Mucosa of rectum (tissue), 2 donors: ENCODE results near the gene NHP2.
"Not testable (repeated sequence)": the region's sequence is repeated elsewhere in the genome, so short reads cannot be mapped to it uniquely, and the experiment has no call there.

Source experiments
- H3K27ac ChIP-seq, 2 donors: one replicate each; pipeline ENCODE4 v1.7.0; 2013; ENCODE audit warnings: inconsistent platforms in 2 of 2, low read depth in 2 of 2, low read length in 2 of 2
- H3K27me3 ChIP-seq, 2 donors: one replicate each; pipeline ENCODE4 v1.7.0; 2013; ENCODE audit warnings: low read length in 2 of 2; ENCODE audit not compliant: control insufficient read depth in 2 of 2, insufficient read depth in 2 of 2
- H3K36me3 ChIP-seq, 2 donors: one replicate each; pipeline ENCODE4 v1.7.0; 2013; ENCODE audit warnings: low read length in 2 of 2; ENCODE audit not compliant: control insufficient read depth in 2 of 2, insufficient read depth in 2 of 2
- H3K4me1 ChIP-seq, 2 donors: one replicate each; pipeline ENCODE4 v1.7.0; 2013; ENCODE audit warnings: low read length in 2 of 2, mild to moderate bottlenecking in 1 of 2; ENCODE audit not compliant: control insufficient read depth in 2 of 2, insufficient read depth in 2 of 2
- H3K4me3 ChIP-seq, 2 donors: one replicate each; pipeline ENCODE4 v1.7.0; 2013; ENCODE audit warnings: low read length in 2 of 2
- H3K9ac ChIP-seq, 2 donors: one replicate each; pipeline ENCODE4 v1.7.0; 2013; ENCODE audit warnings: low read length in 2 of 2, low read depth in 1 of 2, mild to moderate bottlenecking in 1 of 2
- H3K9me3 ChIP-seq, 2 donors: one replicate each; pipeline ENCODE4 v1.7.0; 2013; ENCODE audit warnings: low read length in 2 of 2; ENCODE audit not compliant: control insufficient read depth in 2 of 2
- donor health status: healthy.
- donor health status: Normal muscosa, but diverticular disease.

The NHP2 gene

DNA sequence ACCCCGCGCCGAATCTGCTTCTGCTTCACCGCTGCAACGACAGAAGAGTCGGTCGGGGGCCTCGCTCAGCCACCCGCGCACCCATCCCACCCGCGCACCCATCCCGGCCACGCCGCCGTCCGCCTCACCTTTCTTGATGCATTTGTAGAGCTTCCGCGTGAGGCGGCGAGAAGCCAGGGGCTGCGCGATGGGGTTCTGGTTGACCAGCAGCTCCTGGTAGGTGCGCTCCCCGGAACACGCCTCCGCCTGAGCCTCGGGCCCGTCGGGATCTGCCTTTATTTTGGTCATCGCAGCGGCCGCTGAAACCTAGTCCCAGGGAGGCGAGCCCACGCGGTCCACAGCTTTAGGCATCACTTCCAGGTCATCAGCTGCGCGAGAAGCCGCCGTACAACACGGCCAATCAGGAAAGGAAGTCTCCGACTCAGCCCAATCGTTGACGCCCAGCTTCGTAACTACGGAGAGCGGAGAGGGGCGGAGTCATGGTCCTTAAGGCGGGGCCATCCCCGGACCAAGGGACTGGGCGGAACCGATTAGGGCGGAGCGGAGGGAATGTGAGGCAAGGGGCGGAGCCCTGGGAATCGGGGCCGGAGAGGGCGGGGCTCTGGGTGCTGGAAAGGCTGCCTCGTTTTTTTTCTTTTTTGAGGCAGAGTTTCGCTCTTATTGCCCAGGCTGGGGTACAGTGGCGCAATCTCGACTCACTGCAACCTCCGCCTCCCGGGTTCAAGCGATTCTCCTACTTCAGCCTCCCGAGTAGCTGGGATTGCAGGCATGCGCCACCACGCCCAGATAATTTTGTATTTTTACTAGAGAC lies at the start of gene NHP2:
TSS of gene NHP2 (minus strand) at position 356 of the 811 bp plus-strand sequence. CDS start at position 288, 68 bp downstream.
- Histone ChIP-seq H3K4me3 (peak within 1 kb of the TSS; percentile 88 to 91), H3K4me1 (peaks cover 7 to 17% of the 10 kb centered on the region in 2 donors), H3K27me3 (no peaks in the 10 kb centered on the region), H3K36me3 (peaks cover 8 to 16% of the 10 kb centered on the region in 2 donors), H3K27ac (peak within 1 kb of the TSS; percentile 53 to 76), H3K9me3 (no peaks in the 10 kb centered on the region), H3K9ac (peak within 1 kb of the TSS; percentile 77 to 79)

- H3K4me3 ChIP-seq, result no peak overlapping the region
- no peaks in the 10 kb centered on the region for H3K9me3 ChIP-seq
- H3K27ac ChIP-seq, result peak overlapping the region in 1 of 2 donors; percentile 19
- H3K27me3 ChIP-seq, result no peaks in the 10 kb centered on the region
- peaks cover 10 to 14% of the 10 kb centered on the region in 2 donors for H3K36me3 ChIP-seq
- H3K4me1 ChIP-seq, result peaks cover 28 to 29% of the 10 kb centered on the region in 2 donors
- H3K9ac ChIP-seq, result no peak overlapping the region
Observed at GRCh38 chr5:178202541-178202940, 48.9 kb upstream of the NHP2 start.

DNA sequence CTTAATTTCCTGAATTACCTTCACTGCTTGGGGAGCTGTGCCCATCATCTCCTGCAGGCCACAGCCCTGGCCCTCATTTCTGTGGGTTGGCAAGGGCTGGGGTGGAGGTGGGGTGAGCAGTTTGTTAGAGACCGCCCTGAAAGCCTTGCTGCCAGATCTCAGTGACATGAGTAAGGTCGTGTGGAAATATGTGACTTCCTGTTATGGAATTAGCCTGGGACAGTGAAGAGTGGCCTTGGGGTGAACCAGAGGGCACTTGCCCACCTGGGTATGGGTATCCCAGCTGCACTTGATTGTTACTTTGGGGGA lies 48.2 kb upstream of the NHP2 start:
- H3K4me3 ChIP-seq, result no peak overlapping the region
- peaks cover 22% of the 10 kb centered on the region in 2 donors for H3K4me1 ChIP-seq
- H3K36me3 ChIP-seq, result peaks cover 5 to 9% of the 10 kb centered on the region in 2 donors
- no peak overlapping the region for H3K9ac ChIP-seq
- no peaks in the 10 kb centered on the region for H3K27me3 ChIP-seq
- no peaks in the 10 kb centered on the region for H3K9me3 ChIP-seq
- H3K27ac ChIP-seq, result peak overlapping the region in 1 of 2 donors; percentile 19

DNA sequence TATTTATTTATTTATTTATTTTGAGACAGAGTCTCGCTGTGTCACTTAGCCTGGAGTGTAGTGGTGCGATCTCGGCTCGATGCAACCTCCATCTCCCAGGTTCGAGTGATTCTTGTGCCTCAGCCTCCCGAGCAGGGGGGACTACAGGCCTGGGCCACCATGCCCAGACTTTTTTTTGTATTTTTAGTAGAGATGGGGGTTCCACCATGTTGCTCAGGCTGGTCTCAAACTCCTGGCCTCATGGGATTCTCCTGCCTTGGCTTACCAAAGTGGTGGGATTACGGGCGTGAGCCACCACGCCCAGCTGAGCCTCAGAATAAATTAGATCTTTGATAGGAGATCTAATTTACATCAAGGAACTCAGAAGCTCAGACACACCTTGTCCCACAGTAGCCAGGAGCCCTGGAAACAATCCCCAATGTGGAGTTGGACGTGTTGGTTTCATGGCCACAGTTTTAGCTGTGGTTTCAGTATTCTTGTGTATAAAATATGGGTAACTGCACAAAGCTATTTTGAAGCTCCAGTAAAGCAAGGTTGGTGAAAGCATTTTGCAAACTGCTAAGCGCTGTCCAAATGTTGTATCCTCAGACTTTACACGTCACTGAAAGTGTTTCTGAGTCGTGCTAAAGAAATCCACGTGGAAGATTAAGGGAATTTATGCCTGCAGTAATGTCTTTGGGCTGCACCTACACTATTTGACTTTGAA lies 47.7 kb upstream of the NHP2 start:
- H3K27ac ChIP-seq, result peak overlapping the region in 1 of 2 donors; percentile 19
- H3K27me3 ChIP-seq, result no peaks in the 10 kb centered on the region
- H3K4me3 ChIP-seq, result no peak overlapping the region
- no peaks in the 10 kb centered on the region for H3K9me3 ChIP-seq
- peaks cover 17% of the 10 kb centered on the region in 2 donors for H3K4me1 ChIP-seq
- peaks cover 4 to 5% of the 10 kb centered on the region in 2 donors for H3K36me3 ChIP-seq
- no peak overlapping the region for H3K9ac ChIP-seq

DNA sequence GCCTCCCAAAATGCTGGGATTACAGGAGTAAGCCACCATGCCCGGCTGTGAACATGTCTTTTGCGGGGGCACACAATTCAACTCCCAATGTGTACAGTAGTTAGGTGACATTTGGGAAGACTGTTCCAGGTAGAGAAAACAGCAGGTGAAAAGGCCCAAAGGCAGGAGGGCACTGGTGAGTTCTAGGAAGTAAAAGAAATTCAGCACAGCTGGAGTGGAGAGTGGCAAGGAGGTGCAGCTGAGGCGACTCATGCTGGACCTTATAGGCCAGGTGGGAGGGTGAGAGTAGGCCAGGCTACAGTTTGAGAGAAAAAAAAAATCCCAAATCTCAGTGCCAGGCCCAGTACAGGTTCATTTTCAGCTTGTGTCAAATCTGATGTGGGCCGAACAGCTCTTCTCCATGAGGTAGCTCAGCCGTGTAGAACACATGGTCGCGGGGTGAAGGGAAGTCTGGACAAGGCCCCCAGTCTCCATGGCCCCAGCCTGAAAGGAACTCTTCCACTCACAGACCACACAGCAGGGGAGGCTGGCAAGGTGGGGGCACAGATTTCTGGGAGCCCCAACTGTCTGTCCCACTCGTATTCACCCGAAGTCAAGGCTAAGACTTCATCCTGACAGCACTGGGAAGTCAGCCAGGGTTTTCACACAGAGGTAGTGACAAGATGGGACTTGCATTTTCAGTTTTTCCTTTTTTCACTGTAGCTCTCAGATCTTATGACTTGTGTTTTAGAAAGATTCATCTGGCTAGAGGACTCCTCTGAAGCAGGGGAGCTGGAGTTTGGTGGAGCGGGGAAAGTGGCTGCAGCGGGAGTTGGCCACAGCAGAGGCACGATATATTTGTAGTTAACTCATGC lies 46.1 kb upstream of the NHP2 start:
- Histone ChIP-seq H3K9me3 (no peaks in the 10 kb centered on the region), H3K36me3 (no peaks in the 10 kb centered on the region), H3K4me1 (peaks cover 10 to 11% of the 10 kb centered on the region in 2 donors), H3K27ac (no peak overlapping the region), H3K4me3 (no peak overlapping the region), H3K27me3 (no peaks in the 10 kb centered on the region), H3K9ac (no peak overlapping the region)

DNA sequence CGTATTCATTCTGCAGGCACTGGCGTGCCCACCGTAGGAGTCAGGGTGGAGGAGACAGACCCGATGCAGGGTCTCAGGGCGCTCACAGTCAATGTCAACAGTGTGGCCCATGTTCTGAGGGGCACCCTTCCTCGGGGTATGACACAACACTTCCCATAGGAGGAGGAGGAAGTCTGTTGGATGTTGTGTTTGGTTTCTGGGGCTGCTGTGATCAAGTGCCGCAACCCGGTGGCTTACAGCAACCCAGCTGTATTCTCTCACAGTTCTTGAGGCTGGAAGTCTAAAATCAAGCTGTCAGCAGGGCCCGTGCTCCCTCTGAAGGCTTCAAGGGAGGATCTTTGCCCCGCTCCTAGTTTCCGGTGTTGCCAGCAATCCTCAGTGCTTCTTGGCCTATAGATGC lies 45.0 kb upstream of the NHP2 start:
- Histone ChIP-seq H3K36me3 (no peaks in the 10 kb centered on the region), H3K4me1 (peaks cover 7 to 8% of the 10 kb centered on the region in 2 donors), H3K27me3 (no peaks in the 10 kb centered on the region), H3K27ac (no peak overlapping the region), H3K9me3 (no peaks in the 10 kb centered on the region), H3K4me3 (no peak overlapping the region), H3K9ac (no peak overlapping the region)

DNA sequence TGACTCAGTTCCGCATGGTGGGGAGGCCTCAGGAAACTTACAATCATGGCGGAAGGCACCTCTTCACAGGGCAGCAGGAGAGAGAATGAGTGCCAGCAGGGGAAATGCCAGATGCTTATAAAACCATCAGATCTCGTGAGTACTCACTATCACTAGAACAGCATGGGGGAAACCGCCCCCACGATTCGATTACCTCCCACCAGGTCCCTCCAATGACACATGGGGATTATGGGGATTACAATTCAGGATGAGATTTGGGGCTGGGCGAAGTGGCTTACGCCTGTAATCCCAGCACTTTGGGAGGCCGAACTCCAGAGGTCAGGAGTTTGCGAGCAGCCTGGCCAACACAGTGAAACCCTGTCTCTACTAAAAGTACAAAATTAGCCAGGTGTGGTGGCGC lies 44.5 kb upstream of the NHP2 start:
- not testable (repeated sequence) for H3K9ac ChIP-seq, H3K4me1 ChIP-seq, H3K27me3 ChIP-seq, H3K9me3 ChIP-seq, H3K36me3 ChIP-seq, H3K27ac ChIP-seq, H3K4me3 ChIP-seq

- Histone ChIP-seq H3K4me3 (no peak overlapping the region), H3K9me3 (no peaks in the 10 kb centered on the region), H3K4me1 (peaks cover 5% of the 10 kb centered on the region in 2 donors), H3K27me3 (no peaks in the 10 kb centered on the region), H3K36me3 (no peaks in the 10 kb centered on the region), H3K9ac (no peak overlapping the region), H3K27ac (no peak overlapping the region)
Observed at GRCh38 chr5:178196986-178197385, 43.3 kb upstream of the NHP2 start.

DNA sequence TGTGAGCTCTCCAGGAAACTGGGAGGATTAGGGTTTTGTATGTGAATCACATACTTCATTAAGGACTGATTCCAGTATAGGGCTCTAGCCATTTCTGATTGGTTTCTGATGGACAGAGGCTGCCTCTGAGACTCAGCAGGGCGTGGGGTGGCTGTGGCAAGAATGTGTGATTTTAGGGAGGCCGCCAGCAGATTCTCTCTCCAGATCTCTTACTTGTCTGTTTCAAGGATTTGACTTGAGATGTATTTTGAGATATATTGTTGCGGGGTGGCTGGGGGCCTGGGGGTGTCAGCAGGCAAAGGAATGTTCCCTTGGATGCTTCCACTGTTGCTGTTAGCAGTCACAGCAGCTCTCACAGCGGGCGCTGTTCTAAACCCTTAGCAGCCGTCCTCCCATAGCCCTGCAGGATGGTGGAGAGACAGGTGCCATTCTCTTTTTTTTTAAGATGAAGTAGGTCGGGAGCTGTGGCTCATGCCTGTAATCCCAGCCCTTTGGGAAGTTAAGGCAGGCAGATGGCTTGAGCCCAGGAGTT lies 42.7 kb upstream of the NHP2 start:
- Histone ChIP-seq H3K36me3 (no peaks in the 10 kb centered on the region), H3K27me3 (no peaks in the 10 kb centered on the region)

More for the DNA sequence above, 42.7 kb upstream of the NHP2 start:
- Histone ChIP-seq H3K27ac (no peak overlapping the region), H3K4me1 (no peaks in the 10 kb centered on the region), H3K9ac (no peak overlapping the region), H3K9me3 (no peaks in the 10 kb centered on the region), H3K4me3 (no peak overlapping the region)
